Natural killer cell (primary cell): ENCODE data around the gene OR6K6. TPM values are rescaled to one million over a fixed set of nuclear protein-coding genes. Genes with fewer than 3 reads are reported as not detected.

Source experiments
- ATAC-seq, 3 donors: fragments of 150-1000 bp in 2 of 3; fragments of 200-7000 bp in 1 of 3; cut with Tn5 transposase; 1 replicate in 1 of 3; 2 replicates in 2 of 3; pipeline ENCODE4 v1.10.0; 2021; ENCODE audit warnings: mild to moderate bottlenecking in 2 of 3, moderate library complexity in 2 of 3
- DNase-seq, 2 donors: peaks; one replicate each; pipeline versions ENCODE4 v3.0.0 to v3.0.0-alpha.2; 2013 to 2021; ENCODE audit warnings: mixed read lengths in 1 of 2
- H3K27ac ChIP-seq: one replicate; pipeline ENCODE4 v1.5.1; 2013; ENCODE audit warnings: mild to moderate bottlenecking, low read length
- H3K27me3 ChIP-seq: one replicate; pipeline ENCODE4 v1.6.1; 2013; ENCODE audit warnings: low read length; ENCODE audit not compliant: control insufficient read depth, insufficient read depth
- H3K36me3 ChIP-seq: one replicate; pipeline ENCODE4 v1.6.1; 2013; ENCODE audit warnings: low read length; ENCODE audit not compliant: control insufficient read depth, insufficient read depth
- H3K4me1 ChIP-seq: one replicate; pipeline ENCODE4 v1.6.1; 2013; ENCODE audit warnings: low read length; ENCODE audit not compliant: control insufficient read depth, insufficient read depth
- H3K4me3 ChIP-seq: one replicate; pipeline ENCODE4 v1.5.1; 2013; ENCODE audit warnings: low read length
- H3K9me3 ChIP-seq: one replicate; pipeline ENCODE4 v1.6.1; 2013; ENCODE audit warnings: low read length; ENCODE audit not compliant: control insufficient read depth, insufficient read depth
- H3K27ac Mint-ChIP-seq, 2 donors: one replicate each; pipeline ENCODE4 v1.8.0; 2022; ENCODE audit warnings: mild to moderate bottlenecking in 2 of 2, mixed read lengths in 2 of 2, moderate library complexity in 1 of 2
- H3K27me3 Mint-ChIP-seq, 2 donors: one replicate each; pipeline ENCODE4 v1.8.0; 2022; ENCODE audit warnings: low read depth in 2 of 2, mixed read lengths in 2 of 2
- H3K36me3 Mint-ChIP-seq: one replicate; pipeline ENCODE4 v1.8.0; 2022; ENCODE audit warnings: mixed read lengths
- H3K4me1 Mint-ChIP-seq, 2 donors: one replicate each; pipeline ENCODE4 v1.8.0; 2022; ENCODE audit warnings: mixed read lengths in 2 of 2
- H3K4me3 Mint-ChIP-seq: one replicate; pipeline ENCODE4 v1.8.0; 2022; ENCODE audit warnings: mild to moderate bottlenecking, moderate library complexity, mixed read lengths
- H3K9me3 Mint-ChIP-seq, 2 donors: one replicate each; pipeline ENCODE4 v1.8.0; 2022; ENCODE audit warnings: mixed read lengths in 2 of 2
- WGBS: methylation state at CpG from one replicate; pipeline ENCODE4 v1.1.7; 2013; ENCODE audit warnings: missing lambda C conversion rate; ENCODE audit not compliant: insufficient coverage; 5-methylcytosine and 5-hydroxymethylcytosine counted together
- intact Hi-C: fragments of 100-400 bp; cut with micrococcal nuclease; formaldehyde crosslinking; loops from one replicate; pipeline ENCODE4 v1.14.2; 2022
- total RNA-seq, 4 donors: library from RNA; stranded (reverse); fragments of 120-200 nt in 1 of 4; gene quantifications; one replicate each; pipeline versions ENCODE4 v1.2.3 to v1.2.4, GENCODE V29; 2013 to 2022
- TF ChIP-seq, protein P1 (sequence below): fragments of 200-600 bp; IDR thresholded peaks from one replicate; pipeline ENCODE4 v1.8.0; 2022; ENCODE audit warnings: antibody characterized with exemption

The OR6K6 gene
- not detected for total RNA-seq
- not detected for total RNA-seq (2013)

- Mint-ChIP-seq H3K27ac (no peak within 1 kb of the TSS), H3K36me3 (no peaks in the 10 kb centered on the region), H3K27me3 (peaks cover 10 to 42% of the 10 kb centered on the region in 2 donors), H3K4me1 (peaks cover 0 to 3% of the 10 kb centered on the region in 2 donors), H3K9me3 (peaks cover 0 to 3% of the 10 kb centered on the region in 2 donors), H3K4me3 (no peak within 1 kb of the TSS)
- ATAC-seq, result no peak
- H3K36me3 ChIP-seq, result no peaks in the 10 kb centered on the region
- no peak for DNase-seq
- H3K4me3 ChIP-seq, result no peak within 1 kb of the TSS
- H3K9me3 ChIP-seq, result no peaks in the 10 kb centered on the region
- no peak within 1 kb of the TSS for H3K27ac ChIP-seq
- intact Hi-C loops, result no loop called here
- H3K27me3 ChIP-seq, result no peaks in the 10 kb centered on the region
- H3K4me1 ChIP-seq, result no peaks in the 10 kb centered on the region
- TF ChIP-seq, protein P1, sequence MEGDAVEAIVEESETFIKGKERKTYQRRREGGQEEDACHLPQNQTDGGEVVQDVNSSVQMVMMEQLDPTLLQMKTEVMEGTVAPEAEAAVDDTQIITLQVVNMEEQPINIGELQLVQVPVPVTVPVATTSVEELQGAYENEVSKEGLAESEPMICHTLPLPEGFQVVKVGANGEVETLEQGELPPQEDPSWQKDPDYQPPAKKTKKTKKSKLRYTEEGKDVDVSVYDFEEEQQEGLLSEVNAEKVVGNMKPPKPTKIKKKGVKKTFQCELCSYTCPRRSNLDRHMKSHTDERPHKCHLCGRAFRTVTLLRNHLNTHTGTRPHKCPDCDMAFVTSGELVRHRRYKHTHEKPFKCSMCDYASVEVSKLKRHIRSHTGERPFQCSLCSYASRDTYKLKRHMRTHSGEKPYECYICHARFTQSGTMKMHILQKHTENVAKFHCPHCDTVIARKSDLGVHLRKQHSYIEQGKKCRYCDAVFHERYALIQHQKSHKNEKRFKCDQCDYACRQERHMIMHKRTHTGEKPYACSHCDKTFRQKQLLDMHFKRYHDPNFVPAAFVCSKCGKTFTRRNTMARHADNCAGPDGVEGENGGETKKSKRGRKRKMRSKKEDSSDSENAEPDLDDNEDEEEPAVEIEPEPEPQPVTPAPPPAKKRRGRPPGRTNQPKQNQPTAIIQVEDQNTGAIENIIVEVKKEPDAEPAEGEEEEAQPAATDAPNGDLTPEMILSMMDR, result no peak
- WGBS, result no CpG with 5 or more reads among the region's 2 CpGs
These were observed at the start of gene OR6K6 for GRCh38 chr1:158754420-158754819. Gene OR6K6 (plus strand): TSS chr1:158754720. CDS start chr1:158754888, 168 bp downstream.

DNA sequence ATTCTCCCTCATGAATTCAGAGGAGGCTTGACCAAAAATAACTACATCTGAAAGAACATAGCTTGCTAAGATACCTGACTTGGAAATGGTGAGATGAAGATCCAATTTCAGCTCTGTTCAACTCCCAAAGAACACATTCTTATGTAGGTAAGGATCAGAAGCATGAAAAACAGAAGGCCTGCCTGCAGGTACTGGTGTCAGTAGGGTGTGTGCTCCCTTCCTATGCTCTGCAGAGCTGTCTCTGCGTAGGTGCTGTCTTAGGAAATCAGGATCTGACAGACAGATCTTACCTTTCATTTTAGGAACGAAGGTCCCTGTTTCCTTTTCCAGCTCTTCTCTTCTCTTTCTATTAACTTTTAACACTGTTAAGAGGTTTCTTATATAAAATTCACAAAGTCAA, 48.4 kb upstream of the OR6K6 start:
- Histone ChIP-seq H3K4me1 (no peaks in the 10 kb centered on the region), H3K27ac (no peak overlapping the region), H3K9me3 (no peaks in the 10 kb centered on the region), H3K4me3 (no peak overlapping the region), H3K27me3 (no peaks in the 10 kb centered on the region), H3K36me3 (no peaks in the 10 kb centered on the region)
- ATAC-seq (no peak), DNase-seq (no peak)
- H3K36me3 Mint-ChIP-seq, result no peaks in the 10 kb centered on the region
- intact Hi-C loops, result no loop called here
- H3K9me3 Mint-ChIP-seq, result no peaks in the 10 kb centered on the region
- H3K4me1 Mint-ChIP-seq, result no peaks in the 10 kb centered on the region
- H3K4me3 Mint-ChIP-seq, result no peak overlapping the region
- no peak overlapping the region for H3K27ac Mint-ChIP-seq
- 81% methylated on average over 2 of the region's 2 CpGs for WGBS
- H3K27me3 Mint-ChIP-seq, result peaks cover 9 to 13% of the 10 kb centered on the region in 2 donors
- TF ChIP-seq, protein P1, result no peak

- H3K36me3 Mint-ChIP-seq, result no peaks in the 10 kb centered on the region
- no peaks in the 10 kb centered on the region for H3K4me1 ChIP-seq
- H3K4me3 Mint-ChIP-seq, result no peak overlapping the region
- H3K4me1 Mint-ChIP-seq, result no peaks in the 10 kb centered on the region
- H3K4me3 ChIP-seq, result no peak overlapping the region
- H3K27ac ChIP-seq, result no peak overlapping the region
- 69% methylated on average over 2 of the region's 4 CpGs for WGBS
- peaks cover 15 to 49% of the 10 kb centered on the region in 2 donors for H3K27me3 Mint-ChIP-seq
- no peaks in the 10 kb centered on the region for H3K36me3 ChIP-seq
- TF ChIP-seq, protein P1, result no peak
- H3K9me3 ChIP-seq, result no peaks in the 10 kb centered on the region
- DNase-seq (no peak), ATAC-seq (no peak)
- intact Hi-C loops, result no loop called here
- H3K9me3 Mint-ChIP-seq, result no peaks in the 10 kb centered on the region
- no peak overlapping the region for H3K27ac Mint-ChIP-seq
- H3K27me3 ChIP-seq, result peaks cover 8% of the 10 kb centered on the region
These were observed 43.4 kb upstream of the OR6K6 start for GRCh38 chr1:158711098-158711497.

DNA sequence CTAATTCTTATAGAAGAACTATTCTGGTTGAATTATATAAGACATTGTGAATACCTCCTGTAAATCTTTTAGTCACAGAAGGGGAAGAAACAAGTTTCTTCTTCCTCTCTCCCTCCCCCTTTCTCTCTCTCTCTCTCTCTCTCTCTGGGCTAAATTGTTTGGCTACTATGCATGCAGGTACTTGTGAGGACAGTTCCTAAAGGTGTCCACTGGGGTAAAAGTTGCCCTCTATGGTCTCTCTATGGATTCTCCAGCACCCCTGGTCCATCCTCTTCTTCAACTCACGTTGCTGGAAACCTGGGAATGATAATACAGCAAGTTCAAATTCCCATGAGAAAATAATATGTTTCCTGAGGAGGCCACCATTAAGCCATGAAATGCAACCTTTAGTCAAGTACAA, 39.8 kb upstream of the OR6K6 start:
- peaks cover 34 to 64% of the 10 kb centered on the region in 2 donors for H3K27me3 Mint-ChIP-seq
- Histone ChIP-seq H3K4me3 (no peak overlapping the region), H3K27me3 (peaks cover 8% of the 10 kb centered on the region), H3K27ac (no peak overlapping the region), H3K36me3 (no peaks in the 10 kb centered on the region), H3K4me1 (no peaks in the 10 kb centered on the region), H3K9me3 (no peaks in the 10 kb centered on the region)
- DNase-seq (no peak), ATAC-seq (no peak)
- H3K4me3 Mint-ChIP-seq, result no peak overlapping the region
- TF ChIP-seq, protein P1, result no peak
- no peaks in the 10 kb centered on the region for H3K9me3 Mint-ChIP-seq
- H3K27ac Mint-ChIP-seq, result no peak overlapping the region
- intact Hi-C loops, result no loop called here
- no peaks in the 10 kb centered on the region for H3K36me3 Mint-ChIP-seq
- no peaks in the 10 kb centered on the region for H3K4me1 Mint-ChIP-seq
- WGBS, result 89% methylated on average over 1 of the region's 1 CpG
